ENCODE results near the gene TES.

TES gene

GRCh38 chr7:116223588-116223987, 13.2 kb downstream of the TES start:
- DNase-seq (ENCODE audit: low read depth) = no peak
- no peak overlapping the region for H3K4me3 ChIP-seq (ENCODE audit: control insufficient read depth, low read depth, low read length)
- TF ChIP-seq, protein P1, sequence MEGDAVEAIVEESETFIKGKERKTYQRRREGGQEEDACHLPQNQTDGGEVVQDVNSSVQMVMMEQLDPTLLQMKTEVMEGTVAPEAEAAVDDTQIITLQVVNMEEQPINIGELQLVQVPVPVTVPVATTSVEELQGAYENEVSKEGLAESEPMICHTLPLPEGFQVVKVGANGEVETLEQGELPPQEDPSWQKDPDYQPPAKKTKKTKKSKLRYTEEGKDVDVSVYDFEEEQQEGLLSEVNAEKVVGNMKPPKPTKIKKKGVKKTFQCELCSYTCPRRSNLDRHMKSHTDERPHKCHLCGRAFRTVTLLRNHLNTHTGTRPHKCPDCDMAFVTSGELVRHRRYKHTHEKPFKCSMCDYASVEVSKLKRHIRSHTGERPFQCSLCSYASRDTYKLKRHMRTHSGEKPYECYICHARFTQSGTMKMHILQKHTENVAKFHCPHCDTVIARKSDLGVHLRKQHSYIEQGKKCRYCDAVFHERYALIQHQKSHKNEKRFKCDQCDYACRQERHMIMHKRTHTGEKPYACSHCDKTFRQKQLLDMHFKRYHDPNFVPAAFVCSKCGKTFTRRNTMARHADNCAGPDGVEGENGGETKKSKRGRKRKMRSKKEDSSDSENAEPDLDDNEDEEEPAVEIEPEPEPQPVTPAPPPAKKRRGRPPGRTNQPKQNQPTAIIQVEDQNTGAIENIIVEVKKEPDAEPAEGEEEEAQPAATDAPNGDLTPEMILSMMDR (IDR thresholded peaks at IDR 0.05; ENCODE audit: control insufficient read depth, insufficient read depth, low read depth, low read length, missing control alignments) = no peak

GRCh38 chr7:116224492-116225098, 14.3 kb downstream of the TES start:
- no peak for DNase-seq (ENCODE audit: low read depth)
- TF ChIP-seq, protein P1 (IDR thresholded peaks at IDR 0.05; ENCODE audit: control insufficient read depth, insufficient read depth, low read depth, low read length, missing control alignments) = no peak
- no peak overlapping the region for H3K4me3 ChIP-seq (ENCODE audit: control insufficient read depth, low read depth, low read length)

GRCh38 chr7:116225860-116226259, 15.5 kb downstream of the TES start:
- TF ChIP-seq, protein P1 (IDR thresholded peaks at IDR 0.05; ENCODE audit: control insufficient read depth, insufficient read depth, low read depth, low read length, missing control alignments) = no peak
- H3K4me3 ChIP-seq (ENCODE audit: control insufficient read depth, low read depth, low read length) = no peak overlapping the region
- no peak for DNase-seq (ENCODE audit: low read depth)

GRCh38 chr7:116226664-116227063, 16.3 kb downstream of the TES start:
- H3K4me3 ChIP-seq (ENCODE audit: control insufficient read depth, low read depth, low read length) = no peak overlapping the region
- DNase-seq (ENCODE audit: low read depth) = no peak
- TF ChIP-seq, protein P1 (IDR thresholded peaks at IDR 0.05; ENCODE audit: control insufficient read depth, insufficient read depth, low read depth, low read length, missing control alignments) = no peak

DNA sequence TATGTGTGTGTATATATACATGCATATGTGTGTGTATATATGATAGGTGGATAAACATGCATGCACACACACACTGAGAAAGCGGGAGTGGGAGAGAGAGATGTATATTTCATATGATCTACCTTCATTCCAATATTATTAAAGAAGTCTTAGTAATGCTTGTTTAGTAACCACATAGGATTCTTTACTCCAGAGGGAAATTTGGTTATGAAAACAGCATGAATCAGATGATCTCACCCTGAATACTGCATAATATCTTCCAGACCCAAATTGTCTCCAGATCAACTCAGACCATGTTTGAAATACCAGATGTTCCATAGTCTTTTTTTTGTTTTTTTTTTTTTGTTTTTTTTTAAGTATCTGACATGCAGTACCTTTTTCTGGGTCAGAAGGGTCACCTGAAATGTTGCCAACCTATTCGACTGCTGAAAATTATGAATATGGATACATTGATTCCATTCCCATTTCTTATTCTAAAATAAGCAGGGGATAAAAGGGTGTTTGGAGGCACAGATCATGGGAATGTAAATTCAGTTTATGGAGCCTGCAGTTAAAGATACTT, 17.4 kb downstream of the TES start:
- TF ChIP-seq, protein P1 (IDR thresholded peaks at IDR 0.05; ENCODE audit: control insufficient read depth, insufficient read depth, low read depth, low read length, missing control alignments) = no peak
- DNase-seq (ENCODE audit: low read depth) = peak; percentile 67
- H3K4me3 ChIP-seq (ENCODE audit: control insufficient read depth, low read depth, low read length) = no peak overlapping the region

GRCh38 chr7:116228241-116228640, 17.9 kb downstream of the TES start:
- DNase-seq (ENCODE audit: low read depth) = no peak
- no peak overlapping the region for H3K4me3 ChIP-seq (ENCODE audit: control insufficient read depth, low read depth, low read length)

More at GRCh38 chr7:116228241-116228640, 17.9 kb downstream of the TES start:
- TF ChIP-seq, protein P1 (IDR thresholded peaks at IDR 0.05; ENCODE audit: control insufficient read depth, insufficient read depth, low read depth, low read length, missing control alignments) = no peak
